Stomach (tissue), 9 donors: Measurements from ENCODE around the gene WIPF2. TPM values are rescaled to one million over a fixed set of nuclear protein-coding genes. Genes with fewer than 3 reads are reported as not detected.

Source experiments
- DNase-seq, 2 donors: peaks; one replicate each; pipeline versions ENCODE4 v3.0.0 to v3.0.0-alpha.2; 2013 to 2019
- H3K27ac ChIP-seq, 5 donors: fragments of 200-600 bp in 4 of 5; sonication (generic) in 4 of 5; one replicate each; pipeline ENCODE4 v1.5.1; 2013 to 2019; ENCODE audit warnings: mild to moderate bottlenecking in 1 of 5, moderate library complexity in 1 of 5
- H3K27me3 ChIP-seq, 3 donors: fragments of 200-600 bp; sonication (generic); one replicate each; pipeline ENCODE4 v1.5.1; 2017 to 2019; ENCODE audit warnings: mixed run types in 1 of 3
- H3K36me3 ChIP-seq, 4 donors: fragments of 200-600 bp; sonication (generic); 1 replicate in 3 of 4; 2 replicates in 1 of 4; pipeline ENCODE4 v1.5.1; 2016 to 2019
- H3K4me1 ChIP-seq, 4 donors: fragments of 200-600 bp; sonication (generic); one replicate each; pipeline ENCODE4 v1.5.1; 2016 to 2019
- H3K4me3 ChIP-seq, 4 donors: fragments of 200-600 bp; sonication (generic) in 3 of 4; one replicate each; pipeline ENCODE4 v1.5.1; 2016 to 2019; ENCODE audit warnings: mild to moderate bottlenecking in 1 of 4
- H3K9me3 ChIP-seq, 4 donors: fragments of 200-600 bp; sonication (generic); one replicate each; pipeline ENCODE4 v1.5.1; 2016 to 2019
- CTCF ChIP-seq, 7 experiments: fragments of 450-650 bp in 4 of 7; fragments of 200-600 bp in 3 of 7; sonication (generic) in 3 of 7; IDR thresholded peaks; one replicate each; pipeline ENCODE4 v1.5.1; 2016 to 2019; ENCODE audit warnings: antibody characterized with exemption in 7 of 7, control low read depth in 2 of 7, mild to moderate bottlenecking in 1 of 7
- EP300 ChIP-seq: sonication (generic); formaldehyde crosslinking; IDR thresholded peaks from one replicate; pipeline ENCODE4 v1.6.1; 2017; ENCODE audit warnings: antibody characterized with exemption
- POLR2A ChIP-seq, 4 donors: fragments of 450-650 bp; IDR thresholded peaks; one replicate each; pipeline ENCODE4 v1.6.1; 2016; ENCODE audit warnings: antibody characterized with exemption in 4 of 4, control low read depth in 2 of 4, mild to moderate bottlenecking in 1 of 4, moderate library complexity in 1 of 4
- POLR2AphosphoS5 ChIP-seq, 3 donors: sonication (generic); formaldehyde crosslinking; IDR thresholded peaks; one replicate each; pipeline ENCODE4 v1.6.1; 2016; ENCODE audit warnings: antibody characterized with exemption in 3 of 3
- WGBS, 5 donors: extraction: QIAGEN DNeasy Blood & Tissue Kit in 3 of 5; methylation state at CpG; one replicate each; pipeline versions ENCODE4 v1.1.5 to v1.1.7; 2013 to 2018; 5-methylcytosine and 5-hydroxymethylcytosine counted together
- intact Hi-C: fragments of 100-400 bp; cut with DNase I; formaldehyde crosslinking; loops from one replicate; pipeline ENCODE4 v1.15.1; 2023; ENCODE audit warnings: low total_unique reads
- polyA plus RNA-seq, 3 donors: library from polyadenylated mRNA; stranded (reverse); fragments of 200-250 nt; gene quantifications; one replicate each; pipeline ENCODE4 v1.2.3, GENCODE V29; 2013
- total RNA-seq, 5 donors: library from RNA; depleted of rRNA; stranded (reverse); fragments of >200 nt; gene quantifications; one replicate each; pipeline versions ENCODE4 v1.1.0 to v1.2.3, GENCODE V29; 2014 to 2016
- donor health status: healthy with polysubstance abuse.
- donor health status: Bipolar disorder and iron deficiency.
- donor health status: healthy.

The WIPF2 gene
- total and polyA plus RNA-seq, 8 donors: 1.4 to 40.6 (median 13.5) TPM

GRCh38 chr17:40286473-40286872 is 67.4 kb downstream of the WIPF2 start:
- H3K27me3 ChIP-seq: no peaks in the 10 kb centered on the region
- intact Hi-C loops: no loop called here
- no peak for DNase-seq
- H3K27ac ChIP-seq: no peak overlapping the region
- H3K4me1 ChIP-seq: peaks cover 15 to 52% (median 31%) of the 10 kb centered on the region in 4 donors
- TF ChIP-seq CTCF (IDR thresholded peaks at IDR 0.05): no peak
- no peak for TF ChIP-seq POLR2A (IDR thresholded peaks at IDR 0.05)
- no peak for TF ChIP-seq EP300
- TF ChIP-seq POLR2AphosphoS5 (IDR thresholded peaks at IDR 0.05): no peak
- H3K4me3 ChIP-seq: no peak overlapping the region
- H3K36me3 ChIP-seq: peaks cover 0 to 13% (median 10%) of the 10 kb centered on the region in 4 donors
- H3K9me3 ChIP-seq: no peaks in the 10 kb centered on the region
- WGBS, 5 donors: 91 to 96% (median 92%) methylated on average over 2 of the region's 2 CpGs

GRCh38 chr17:40287159-40287493 is 68.0 kb downstream of the WIPF2 start:
- WGBS, 5 donors: 37 to 40% (median 39%) methylated on average over 4 of the region's 4 CpGs
- TF ChIP-seq CTCF (IDR thresholded peaks at IDR 0.05) (no peak), POLR2AphosphoS5 (IDR thresholded peaks at IDR 0.05) (no peak), EP300 (no peak), POLR2A (IDR thresholded peaks at IDR 0.05) (no peak)
- DNase-seq: no peak
- H3K27ac ChIP-seq: peak overlapping the region in 1 of 5 donors; percentile 51
- intact Hi-C loops: no loop called here
- H3K4me3 ChIP-seq: peak overlapping the region; percentile 12 to 70 (median 54)
- no peaks in the 10 kb centered on the region for H3K27me3 ChIP-seq
- peaks cover 0 to 6% (median 4%) of the 10 kb centered on the region in 4 donors for H3K36me3 ChIP-seq
- H3K9me3 ChIP-seq: no peaks in the 10 kb centered on the region
- H3K4me1 ChIP-seq: peaks cover 15 to 52% (median 31%) of the 10 kb centered on the region in 4 donors

GRCh38 chr17:40287494-40288369 is 68.6 kb downstream of the WIPF2 start, which contains the start of gene CDC6:
Gene CDC6, plus strand, starts transcription at chr17:40287879. Its CDS starts 1,542 bp downstream, at chr17:40289421.
- peak within 1 kb of the TSS; percentile 45 to 70 (median 64) for H3K4me3 ChIP-seq
- TF ChIP-seq POLR2A (IDR thresholded peaks at IDR 0.05) (no peak), POLR2AphosphoS5 (IDR thresholded peaks at IDR 0.05) (peak; percentile 40 to 96 (median 76))
- intact Hi-C loops: no loop called here
- H3K9me3 ChIP-seq: no peaks in the 10 kb centered on the region
- peak; percentile 99 to 100 for DNase-seq
- H3K27ac ChIP-seq: peak within 1 kb of the TSS in 4 of 5 donors; percentile 8 to 62 (median 53)
- H3K27me3 ChIP-seq: no peaks in the 10 kb centered on the region
- peaks cover 0 to under 1% (median 0%) of the 10 kb centered on the region in 4 donors for H3K36me3 ChIP-seq
- peaks cover 15 to 52% (median 31%) of the 10 kb centered on the region in 4 donors for H3K4me1 ChIP-seq
- WGBS, 5 donors: 0 to 1% (median 0%) methylated on average over 32 to 47 of the region's 47 CpGs

GRCh38 chr17:40290629-40291280 is 71.7 kb downstream of the WIPF2 start:
- H3K36me3 ChIP-seq: no peaks in the 10 kb centered on the region
- peak; percentile 46 to 88 for DNase-seq
- 55 to 63% (median 57%) methylated on average over 4 of the region's 4 CpGs for WGBS, 5 donors
- H3K4me1 ChIP-seq: peaks cover 10 to 32% (median 18%) of the 10 kb centered on the region in 4 donors
- no peaks in the 10 kb centered on the region for H3K9me3 ChIP-seq
- peak overlapping the region in 1 of 5 donors; percentile 3 for H3K27ac ChIP-seq
- intact Hi-C loops: loop anchor here (5.0 to 10.0 kb wide), 2 partner anchors 88 to 124 kb away; partner anchors contain the start of gene TOP2A
- H3K27me3 ChIP-seq: no peaks in the 10 kb centered on the region
- H3K4me3 ChIP-seq: no peak overlapping the region
- TF ChIP-seq CTCF (IDR thresholded peaks at IDR 0.05): peak in 5 of 7 experiments; percentile 44 to 76 (median 57)
- TF ChIP-seq EP300: no peak
- TF ChIP-seq POLR2AphosphoS5 (IDR thresholded peaks at IDR 0.05): peak in 1 of 3 donors; percentile 45
